B cell (primary cell): ENCODE measurements around the gene CD96. TPM values are rescaled to one million over a fixed set of nuclear protein-coding genes. Genes with fewer than 3 reads are reported as not detected.
A peak's percentile ranks its signal among the peaks of the same experiment; 100 is the strongest.

Source experiments
- ATAC-seq: fragments of 200-7000 bp; cut with Tn5 transposase; one replicate; pipeline ENCODE4 v1.10.0; 2021; ENCODE audit warnings: low read depth, mild to moderate bottlenecking, moderate number of reproducible peaks, moderate library complexity
- CTCF ChIA-PET: fragments of 350-600 bp; sonication (Branson Sonifier 250); formaldehyde crosslinking; loops from one replicate; lab custom pipeline; 2021; ENCODE audit warnings: antibody characterized with exemption, inconsistent platforms; lab: Charles Lee
- POLR2A ChIA-PET: fragments of 350-600 bp; sonication (Branson Sonifier 250); formaldehyde crosslinking; loops from one replicate; lab custom pipeline; 2021; ENCODE audit warnings: antibody characterized with exemption; lab: Charles Lee
- DNase-seq: peaks from one replicate; pipeline ENCODE4 v3.0.0; 2013
- H2AFZ ChIP-seq: 2 replicates; pipeline ENCODE4 v1.6.1; 2012; ENCODE audit warnings: mild to moderate bottlenecking, low read depth, low read length; ENCODE audit not compliant: insufficient read depth, poor library complexity, severe bottlenecking
- H3K27ac ChIP-seq, 2 donors: 1 replicate in 1 of 2; 2 replicates in 1 of 2; pipeline ENCODE4 v1.5.1; 2012 to 2013; ENCODE audit warnings: low read length in 2 of 2, mild to moderate bottlenecking in 2 of 2, moderate library complexity in 1 of 2
- H3K27me3 ChIP-seq, 4 experiments: fragments of 200-600 bp in 1 of 4; sonication (generic) in 1 of 4; replicated peaks in 1 of 4; 1 replicate in 2 of 4; 2 replicates in 2 of 4; pipeline versions ENCODE4 v1.6.1 to v1.7.0; 2013 to 2016; ENCODE audit warnings: low read length in 3 of 4, mild to moderate bottlenecking in 2 of 4, mixed read lengths in 1 of 4, moderate library complexity in 1 of 4; ENCODE audit not compliant: insufficient read depth in 4 of 4, control insufficient read depth in 3 of 4; ENCODE audit errors: control extremely low read depth in 1 of 4
- H3K36me3 ChIP-seq, 2 experiments: replicated peaks in 1 of 2; 1 replicate in 1 of 2; 2 replicates in 1 of 2; pipeline versions ENCODE4 v1.6.1 to v1.7.1; 2013; ENCODE audit warnings: low read length in 1 of 2; ENCODE audit not compliant: insufficient read depth in 2 of 2, control insufficient read depth in 1 of 2; ENCODE audit errors: control extremely low read depth in 1 of 2, extremely low read depth in 1 of 2
- H3K4me1 ChIP-seq, 2 donors: fragments of 200-600 bp in 1 of 2; sonication (generic) in 1 of 2; 1 replicate in 1 of 2; 2 replicates in 1 of 2; pipeline versions ENCODE4 v1.5.1 to v1.6.1; 2013 to 2017; ENCODE audit warnings: low read length in 2 of 2; ENCODE audit not compliant: control insufficient read depth in 2 of 2, insufficient read depth in 2 of 2
- H3K4me2 ChIP-seq: replicated peaks from 2 replicates; pipeline ENCODE3; 2012; ENCODE audit warnings: mild to moderate bottlenecking, low read depth, low read length; ENCODE audit not compliant: poor library complexity, severe bottlenecking
- H3K4me3 ChIP-seq, 5 experiments: fragments of 200-600 bp in 1 of 5; sonication (generic) in 1 of 5; 1 replicate in 3 of 5; 2 replicates in 2 of 5; pipeline versions ENCODE4 v1.5.1 to v1.7.0; 2011 to 2016; ENCODE audit warnings: low read length in 4 of 5, mild to moderate bottlenecking in 4 of 5, low read depth in 2 of 5, control low read depth in 1 of 5, moderate library complexity in 1 of 5; ENCODE audit not compliant: insufficient read depth in 1 of 5; ENCODE audit errors: control extremely low read depth in 1 of 5, extremely low read depth in 1 of 5
- H3K79me2 ChIP-seq: fragments of 200-600 bp; sonication (generic); one replicate; pipeline ENCODE4 v1.6.0; 2016; ENCODE audit warnings: low read length; ENCODE audit not compliant: control insufficient read depth, insufficient read depth
- H3K9ac ChIP-seq: fragments of 200-600 bp; sonication (generic); 2 replicates; pipeline ENCODE4 v1.6.1; 2017; ENCODE audit warnings: mild to moderate bottlenecking, low read length, moderate library complexity
- H3K9me3 ChIP-seq, 3 donors: one replicate each; pipeline versions ENCODE4 v1.6.1 to v1.7.1; 2013; ENCODE audit warnings: low read length in 2 of 3; ENCODE audit not compliant: control insufficient read depth in 2 of 3, insufficient read depth in 1 of 3; ENCODE audit errors: control extremely low read depth in 1 of 3
- H4K20me1 ChIP-seq: 2 replicates; pipeline ENCODE4 v1.6.0; 2012; ENCODE audit warnings: mild to moderate bottlenecking, low read length; ENCODE audit not compliant: insufficient read depth, control insufficient read depth, poor library complexity, severe bottlenecking
- H3K27ac Mint-ChIP-seq: one replicate; pipeline ENCODE4 v1.8.0; 2021; ENCODE audit warnings: mixed read lengths
- H3K27me3 Mint-ChIP-seq: one replicate; pipeline ENCODE4 v1.8.0; 2021; ENCODE audit warnings: mixed read lengths
- H3K4me1 Mint-ChIP-seq: one replicate; pipeline ENCODE4 v1.8.0; 2021; ENCODE audit warnings: mixed read lengths
- H3K4me3 Mint-ChIP-seq: one replicate; pipeline ENCODE4 v1.8.0; 2021; ENCODE audit warnings: mixed read lengths
- H3K9me3 Mint-ChIP-seq: one replicate; pipeline ENCODE4 v1.8.0; 2022; ENCODE audit warnings: mixed read lengths; ENCODE audit not compliant: insufficient read depth
- CTCF ChIP-seq: fragments of 200-600 bp; IDR thresholded peaks from one replicate; pipeline ENCODE4 v1.8.0; 2022; ENCODE audit warnings: antibody characterized with exemption, mild to moderate bottlenecking
- EZH2 ChIP-seq: IDR thresholded peaks from 2 replicates; pipeline ENCODE4 v1.6.1; 2012; ENCODE audit warnings: borderline replicate concordance, low read depth, mild to moderate bottlenecking, moderate library complexity, low read length; ENCODE audit not compliant: insufficient read depth, poor library complexity, severe bottlenecking
- WGBS: methylation state at CpG from one replicate; pipeline ENCODE4 v1.1.5; 2013; ENCODE audit warnings: missing lambda C conversion rate; ENCODE audit not compliant: insufficient coverage; 5-methylcytosine and 5-hydroxymethylcytosine counted together
- intact Hi-C: fragments of 100-400 bp; cut with micrococcal nuclease; formaldehyde crosslinking; loops from one replicate; pipeline ENCODE4 v1.10.0; 2022
- polyA plus RNA-seq: library from polyadenylated mRNA; depleted of rRNA; stranded (reverse); fragments of >200 nt; gene quantifications from 2 replicates; pipeline ENCODE4 v1.2.3, GENCODE V29; 2012
- total RNA-seq, 2 donors: library from RNA; stranded (reverse); fragments of 120-200 nt in 1 of 2; gene quantifications; 1 replicate in 1 of 2; 2 replicates in 1 of 2; pipeline versions ENCODE4 v1.2.3 to v1.2.4, GENCODE V29; 2013 to 2022

Gene CD96
- total and polyA plus RNA-seq, 2 donors (not counting 1 experiment from before 2014, with no cell fraction given): 21.4 to 56.2 TPM

GRCh38 chr3:111592143-111592542, 50.1 kb downstream of the CD96 start:
- Histone ChIP-seq H4K20me1 (no peaks in the 10 kb centered on the region), H3K27me3 (no peaks in the 10 kb centered on the region), H2AFZ (no peak overlapping the region), H3K27ac (no peak overlapping the region), H3K4me2 (no peak overlapping the region), H3K4me1 (peaks cover 27 to 47% of the 10 kb centered on the region in 2 donors), H3K9me3 (no peaks in the 10 kb centered on the region), H3K36me3 (peaks cover 0 to 4% of the 10 kb centered on the region in 2 experiments), H3K4me3 (no peak overlapping the region), H3K79me2 (no peaks in the 10 kb centered on the region), H3K9ac (no peak overlapping the region)
- ATAC-seq (no peak), DNase-seq (no peak)
- CTCF ChIA-PET: interaction anchor here (3.2 to 3.9 kb wide), 2 partner anchors 14 to 24 kb away, joined by 16 to 35 read pairs; no protein-coding TSS in a partner anchor
- intact Hi-C loops: loop anchor here (5.0 kb wide), 1 partner anchor 75 kb away; no protein-coding TSS in a partner anchor
- Mint-ChIP-seq H3K27me3 (no peaks in the 10 kb centered on the region), H3K27ac (peak overlapping the region; percentile 72), H3K4me1 (peaks cover 58% of the 10 kb centered on the region), H3K9me3 (no peaks in the 10 kb centered on the region), H3K4me3 (no peak overlapping the region)
- TF ChIP-seq EZH2 (no peak), CTCF (no peak)
- POLR2A ChIA-PET: no interaction called here

- Histone ChIP-seq H3K27ac (no peak overlapping the region), H3K79me2 (no peaks in the 10 kb centered on the region), H3K4me2 (peak overlapping the region; percentile 54), H2AFZ (no peak overlapping the region), H3K36me3 (peaks cover 0 to 3% of the 10 kb centered on the region in 2 experiments), H3K4me3 (no peak overlapping the region), H3K4me1 (peaks cover 27 to 47% of the 10 kb centered on the region in 2 donors), H4K20me1 (no peaks in the 10 kb centered on the region), H3K9me3 (no peaks in the 10 kb centered on the region), H3K27me3 (no peaks in the 10 kb centered on the region), H3K9ac (no peak overlapping the region)
- H3K4me1 Mint-ChIP-seq: peaks cover 58% of the 10 kb centered on the region
- no peaks in the 10 kb centered on the region for H3K27me3 Mint-ChIP-seq
- DNase-seq (no peak), ATAC-seq (no peak)
- ChIA-PET POLR2A (no interaction called here), CTCF (interaction anchor here (1.9 to 3.9 kb wide), 2 partner anchors 14 to 76 kb away, joined by 7 to 35 read pairs; no protein-coding TSS in a partner anchor)
- no peaks in the 10 kb centered on the region for H3K9me3 Mint-ChIP-seq
- TF ChIP-seq CTCF (no peak), EZH2 (no peak)
- WGBS: 84% methylated on average over 4 of the region's 5 CpGs
- H3K27ac Mint-ChIP-seq: peak overlapping the region; percentile 84
- peak overlapping the region; percentile 56 for H3K4me3 Mint-ChIP-seq
- intact Hi-C loops: loop anchor here (5.0 kb wide), 1 partner anchor 74 kb away; no protein-coding TSS in a partner anchor
Measured at GRCh38 chr3:111592936-111593335, 50.9 kb downstream of the CD96 start.
